Peyer's patch (tissue), 4 donors: ENCODE results near the gene PCNA. TPM values are rescaled to one million over a fixed set of nuclear protein-coding genes. Genes with fewer than 3 reads are reported as not detected.
"Not testable (repeated sequence)": the region's sequence is repeated elsewhere in the genome, so short reads cannot be mapped to it uniquely, and the experiment has no call there.

ENCODE experiments used
- DNase-seq, 3 donors: peaks; one replicate each; pipeline ENCODE4 v3.0.0-alpha.2; 2017 to 2019
- H3K27ac ChIP-seq, 4 donors: fragments of 200-600 bp; sonication (generic); one replicate each; pipeline ENCODE4 v1.5.1; 2016 to 2019
- H3K27me3 ChIP-seq, 2 donors: fragments of 200-600 bp; sonication (generic); one replicate each; pipeline ENCODE4 v1.5.1; 2019
- H3K36me3 ChIP-seq, 3 donors: fragments of 200-600 bp; sonication (generic); one replicate each; pipeline ENCODE4 v1.5.1; 2016 to 2019
- H3K4me1 ChIP-seq, 4 donors: fragments of 200-600 bp; sonication (generic); one replicate each; pipeline ENCODE4 v1.5.1; 2016 to 2019
- H3K4me3 ChIP-seq, 4 donors: fragments of 200-600 bp; sonication (generic); 1 replicate in 3 of 4; 2 replicates in 1 of 4; pipeline ENCODE4 v1.5.1; 2016 to 2019; ENCODE audit warnings: mild to moderate bottlenecking in 1 of 4
- H3K9me3 ChIP-seq, 4 donors: fragments of 200-600 bp; sonication (generic); one replicate each; pipeline ENCODE4 v1.5.1; 2016 to 2019; ENCODE audit warnings: mild to moderate bottlenecking in 1 of 4
- POLR2A ChIP-seq, 2 donors: fragments of 450-650 bp; IDR thresholded peaks; one replicate each; pipeline ENCODE4 v1.5.1; 2017; ENCODE audit warnings: antibody characterized with exemption in 2 of 2, mild to moderate bottlenecking in 2 of 2, moderate library complexity in 2 of 2
- total RNA-seq, 4 donors: library from RNA; depleted of rRNA; stranded (reverse); fragments of >200 nt; gene quantifications; one replicate each; pipeline ENCODE4 v1.1.0, GENCODE V29; 2016
- TF ChIP-seq, protein P1 (sequence below), 6 experiments: fragments of 450-650 bp in 4 of 6; fragments of 200-600 bp in 2 of 6; sonication (generic) in 1 of 6; IDR thresholded peaks; one replicate each; pipeline ENCODE4 v1.5.1; 2017 to 2019; ENCODE audit warnings: antibody characterized with exemption in 6 of 6, mild to moderate bottlenecking in 3 of 6, moderate library complexity in 1 of 6

The PCNA gene
- total RNA-seq, 4 donors from 2014 or later = 23.3 to 103 (median 46.0) TPM

DNA sequence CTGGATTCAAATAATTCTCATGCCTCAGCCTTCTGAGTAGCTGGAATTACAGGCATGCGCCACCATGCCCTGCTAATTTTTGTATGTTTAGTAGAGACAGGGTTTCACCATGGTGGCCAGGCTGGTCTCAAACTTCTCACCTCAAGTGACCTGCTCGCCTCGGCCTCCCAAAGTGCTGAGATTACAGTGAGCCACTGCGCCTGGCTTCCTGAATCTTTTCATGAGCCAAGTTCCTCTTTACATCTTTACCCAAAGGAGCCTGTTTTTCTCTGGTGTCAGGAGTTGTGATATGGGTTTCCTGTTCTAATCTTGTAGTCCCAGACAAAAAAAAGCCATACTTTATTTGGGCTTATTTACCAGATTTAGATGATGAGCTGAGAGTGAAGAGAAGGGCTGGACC, 34.4 kb downstream of the PCNA start:
- Histone ChIP-seq H3K9me3 (no peaks in the 10 kb centered on the region), H3K4me1 (peaks cover 0 to 9% (median 0%) of the 10 kb centered on the region in 4 donors), H3K4me3 (no peak overlapping the region), H3K27me3 (no peaks in the 10 kb centered on the region), H3K36me3 (no peaks in the 10 kb centered on the region), H3K27ac (no peak overlapping the region)
- DNase-seq = no peak
- TF ChIP-seq POLR2A (IDR thresholded peaks at IDR 0.05) = no peak
- TF ChIP-seq, protein P1, sequence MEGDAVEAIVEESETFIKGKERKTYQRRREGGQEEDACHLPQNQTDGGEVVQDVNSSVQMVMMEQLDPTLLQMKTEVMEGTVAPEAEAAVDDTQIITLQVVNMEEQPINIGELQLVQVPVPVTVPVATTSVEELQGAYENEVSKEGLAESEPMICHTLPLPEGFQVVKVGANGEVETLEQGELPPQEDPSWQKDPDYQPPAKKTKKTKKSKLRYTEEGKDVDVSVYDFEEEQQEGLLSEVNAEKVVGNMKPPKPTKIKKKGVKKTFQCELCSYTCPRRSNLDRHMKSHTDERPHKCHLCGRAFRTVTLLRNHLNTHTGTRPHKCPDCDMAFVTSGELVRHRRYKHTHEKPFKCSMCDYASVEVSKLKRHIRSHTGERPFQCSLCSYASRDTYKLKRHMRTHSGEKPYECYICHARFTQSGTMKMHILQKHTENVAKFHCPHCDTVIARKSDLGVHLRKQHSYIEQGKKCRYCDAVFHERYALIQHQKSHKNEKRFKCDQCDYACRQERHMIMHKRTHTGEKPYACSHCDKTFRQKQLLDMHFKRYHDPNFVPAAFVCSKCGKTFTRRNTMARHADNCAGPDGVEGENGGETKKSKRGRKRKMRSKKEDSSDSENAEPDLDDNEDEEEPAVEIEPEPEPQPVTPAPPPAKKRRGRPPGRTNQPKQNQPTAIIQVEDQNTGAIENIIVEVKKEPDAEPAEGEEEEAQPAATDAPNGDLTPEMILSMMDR (IDR thresholded peaks at IDR 0.05) = no peak

DNA sequence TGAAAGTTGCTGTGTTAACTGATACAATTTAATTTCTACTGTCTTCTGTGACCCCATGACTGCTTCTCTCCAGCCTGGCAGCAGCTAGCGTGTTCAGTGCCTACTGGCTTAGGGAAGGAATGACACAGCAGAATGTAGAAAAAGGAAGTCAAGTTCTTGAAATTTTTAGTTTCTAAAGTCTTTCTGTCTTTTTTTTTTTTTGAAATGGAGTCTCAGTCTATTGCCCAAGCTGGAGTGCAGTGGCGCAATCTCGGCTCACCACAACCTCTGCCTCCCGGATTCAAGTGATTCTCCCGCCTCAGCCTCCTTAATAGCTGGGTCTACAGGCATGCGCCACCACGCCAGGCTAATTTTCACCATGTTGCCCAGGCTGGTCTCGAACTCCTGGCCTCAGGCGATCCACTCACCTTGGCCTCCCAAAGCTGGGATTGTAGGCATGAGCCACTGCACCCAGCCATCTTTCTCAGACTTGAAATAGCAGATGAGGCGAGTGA, 39.3 kb downstream of the PCNA start:
- Histone ChIP-seq H3K27me3 (no peaks in the 10 kb centered on the region), H3K27ac (peak overlapping the region in 3 of 4 donors; percentile 25 to 77 (median 75)), H3K36me3 (no peaks in the 10 kb centered on the region), H3K9me3 (no peaks in the 10 kb centered on the region), H3K4me1 (peaks cover 0 to 14% (median 3%) of the 10 kb centered on the region in 4 donors), H3K4me3 (no peak overlapping the region)
- DNase-seq = peak in 2 of 3 donors; percentile 55 to 63
- TF ChIP-seq, protein P1 (IDR thresholded peaks at IDR 0.05) = no peak
- no peak for TF ChIP-seq POLR2A (IDR thresholded peaks at IDR 0.05)

DNA sequence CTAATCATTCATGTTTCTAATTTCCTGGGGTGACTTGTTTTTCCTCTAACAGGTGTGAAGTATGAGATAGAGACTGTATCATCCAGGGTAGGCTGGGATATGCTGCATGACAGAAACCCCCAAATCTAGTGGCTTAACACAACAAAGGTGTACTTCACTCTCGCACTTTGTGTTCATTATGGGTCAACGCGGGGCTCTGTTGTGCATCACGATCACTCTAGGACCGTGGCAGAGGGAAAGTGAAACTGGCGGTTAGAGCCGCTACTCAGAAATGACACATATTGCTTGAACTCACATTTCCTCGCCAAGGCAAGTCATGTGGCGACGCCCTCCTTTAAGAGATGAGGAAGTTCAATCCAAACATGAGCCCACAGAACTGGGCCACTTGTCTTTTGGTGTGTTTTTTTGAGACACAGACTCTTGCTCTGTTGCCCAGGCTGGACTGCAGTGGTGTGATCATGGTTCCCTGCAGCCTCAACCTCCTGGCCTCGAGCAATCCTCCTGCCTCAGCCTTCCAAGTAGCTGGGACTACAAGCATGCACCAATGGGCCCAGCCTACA, 41.3 kb downstream of the PCNA start:
- Histone ChIP-seq H3K36me3 (no peaks in the 10 kb centered on the region), H3K27ac (peak overlapping the region; percentile 75 to 85 (median 79)), H3K4me3 (peak overlapping the region in 3 of 4 donors; percentile 16 to 49 (median 32)), H3K9me3 (no peaks in the 10 kb centered on the region), H3K4me1 (peaks cover 0 to 21% (median 3%) of the 10 kb centered on the region in 4 donors), H3K27me3 (no peaks in the 10 kb centered on the region)
- TF ChIP-seq, protein P1 (IDR thresholded peaks at IDR 0.05) = no peak
- TF ChIP-seq POLR2A (IDR thresholded peaks at IDR 0.05) = no peak
- peak; percentile 61 to 94 (median 94) for DNase-seq

DNA sequence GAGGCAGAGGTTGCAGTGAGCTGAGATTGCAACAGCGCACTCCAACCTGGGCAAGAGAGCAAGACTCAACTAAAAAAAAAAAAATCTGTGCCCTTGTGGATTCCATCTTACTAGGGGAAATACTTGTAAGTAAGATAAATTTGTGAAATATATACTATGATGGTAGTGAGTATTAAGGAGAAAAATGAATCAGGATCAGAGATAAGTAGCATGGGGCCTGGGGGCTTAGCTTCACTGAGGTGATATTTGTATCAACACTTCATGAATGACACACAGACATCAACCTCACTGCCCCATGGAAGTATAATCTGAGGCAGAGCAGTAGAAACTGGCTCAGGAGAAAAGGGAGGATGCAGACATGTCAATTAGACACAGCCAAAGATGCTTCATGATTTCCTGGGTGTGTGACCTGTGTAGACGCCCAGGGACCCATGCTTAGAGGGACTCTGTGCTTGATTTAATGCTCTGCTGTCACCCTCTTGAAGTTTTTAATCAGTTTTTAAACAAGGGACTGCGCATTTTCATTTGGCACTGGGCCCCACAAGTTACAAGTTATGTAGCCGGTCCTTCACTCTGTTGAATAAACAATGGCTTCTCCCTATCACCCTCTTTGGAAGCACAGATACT, 41.9 kb downstream of the PCNA start:
- H3K27ac ChIP-seq = peak overlapping the region; percentile 75 to 85 (median 79)
- no peaks in the 10 kb centered on the region for H3K27me3 ChIP-seq
- TF ChIP-seq, protein P1 (IDR thresholded peaks at IDR 0.05) = no peak
- no peak for TF ChIP-seq POLR2A (IDR thresholded peaks at IDR 0.05)
- H3K36me3 ChIP-seq = no peaks in the 10 kb centered on the region
- H3K9me3 ChIP-seq = no peaks in the 10 kb centered on the region
- H3K4me3 ChIP-seq = peak overlapping the region in 3 of 4 donors; percentile 16 to 49 (median 32)
- peaks cover 0 to 27% (median 3%) of the 10 kb centered on the region in 4 donors for H3K4me1 ChIP-seq
- no peak for DNase-seq

DNA sequence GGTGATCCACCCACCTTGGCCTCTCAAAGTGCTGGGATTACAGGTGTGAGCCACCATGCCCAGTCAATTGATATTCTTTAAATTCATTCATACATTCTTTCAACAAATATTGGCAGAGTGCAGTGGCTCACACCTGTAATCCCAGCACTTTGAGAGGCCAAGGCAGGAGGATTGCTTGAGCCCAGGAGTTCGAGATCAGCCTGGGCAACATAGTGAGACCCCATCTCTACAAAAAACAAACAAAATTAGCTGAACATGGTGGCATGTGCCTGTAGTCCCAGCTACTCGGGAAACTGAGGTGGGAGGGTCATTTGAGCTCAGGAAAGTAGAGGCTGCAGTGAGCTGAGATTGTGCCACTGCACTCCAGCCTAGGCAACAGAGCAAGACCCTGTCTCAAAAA, 42.8 kb downstream of the PCNA start:
- not testable (repeated sequence) for H3K4me3 ChIP-seq, H3K36me3 ChIP-seq, DNase-seq, H3K27ac ChIP-seq, H3K27me3 ChIP-seq, H3K9me3 ChIP-seq
- peaks cover 0 to 29% (median 3%) of the 10 kb centered on the region in 4 donors for H3K4me1 ChIP-seq

DNA sequence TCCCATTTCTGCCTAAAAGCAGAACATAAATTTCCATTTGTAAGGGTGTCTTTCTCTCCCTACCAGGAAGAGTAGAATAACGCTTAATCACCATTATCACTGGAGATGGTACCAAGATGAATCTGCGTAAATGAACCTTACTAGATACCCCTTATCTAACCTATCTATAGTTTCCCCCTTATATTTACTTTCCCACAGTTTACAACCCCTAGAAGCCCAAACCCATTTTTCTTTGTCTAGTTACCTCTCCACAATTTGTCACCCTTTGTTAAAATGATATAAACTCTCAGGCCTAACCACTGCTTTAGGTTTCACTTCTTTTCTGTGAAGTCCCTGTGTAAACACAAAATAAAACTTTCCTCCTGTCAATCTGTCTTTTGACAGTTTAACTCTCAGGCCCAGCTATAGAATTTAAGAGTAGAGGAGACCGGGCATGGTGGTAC, 45.5 kb downstream of the PCNA start:
- peak overlapping the region in 1 of 4 donors; percentile 36 for H3K27ac ChIP-seq
- no peaks in the 10 kb centered on the region for H3K36me3 ChIP-seq
- TF ChIP-seq, protein P1 (IDR thresholded peaks at IDR 0.05) = no peak
- no peak for TF ChIP-seq POLR2A (IDR thresholded peaks at IDR 0.05)
- no peaks in the 10 kb centered on the region for H3K9me3 ChIP-seq
- H3K4me1 ChIP-seq = peaks cover 0 to 25% (median 3%) of the 10 kb centered on the region in 4 donors
- no peaks in the 10 kb centered on the region for H3K27me3 ChIP-seq
- H3K4me3 ChIP-seq = no peak overlapping the region
- DNase-seq = no peak
